D721Med (cell line): ENCODE results near the gene NPAS3.

ENCODE experiments used
- DNase-seq: peaks from one replicate; pipeline ENCODE4 v3.0.0; 2011; ENCODE audit warnings: low spot score; ENCODE audit not compliant: insufficient read length
- FAIRE-seq: peaks from 2 replicates; lab custom pipeline; 2011; peaks lifted over from hg19 to GRCh38; lab: Jason Lieb, UNC
- CTCF ChIP-seq: IDR thresholded peaks from 2 replicates; pipeline ENCODE4 v1.5.1; 2012; ENCODE audit warnings: mild to moderate bottlenecking, control low read depth; ENCODE audit not compliant: insufficient read depth; ENCODE audit errors: missing control alignments

Gene NPAS3

GRCh38 chr14:33740531-33740930 is 801.9 kb downstream of the NPAS3 start:
- no peak for FAIRE-seq
- no peak for TF ChIP-seq CTCF
- DNase-seq: no peak

- no peak for TF ChIP-seq CTCF
- DNase-seq (no peak), FAIRE-seq (no peak)
Observed at GRCh38 chr14:33742166-33742565, 803.5 kb downstream of the NPAS3 start.

GRCh38 chr14:33745163-33745562 is 806.5 kb downstream of the NPAS3 start:
- FAIRE-seq: no peak
- TF ChIP-seq CTCF: no peak
- DNase-seq: no peak

GRCh38 chr14:33747749-33748148 is 809.1 kb downstream of the NPAS3 start:
- TF ChIP-seq CTCF: no peak
- FAIRE-seq: no peak

GRCh38 chr14:33754261-33754660 is 815.6 kb downstream of the NPAS3 start:
- DNase-seq (no peak), FAIRE-seq (no peak)
- TF ChIP-seq CTCF: no peak

More at GRCh38 chr14:33747749-33748148, 809.1 kb downstream of the NPAS3 start:
- no peak for DNase-seq

GRCh38 chr14:33755358-33755757 is 816.7 kb downstream of the NPAS3 start:
- no peak for FAIRE-seq
- no peak for TF ChIP-seq CTCF
- DNase-seq: no peak

- DNase-seq (no peak), FAIRE-seq (no peak)
- TF ChIP-seq CTCF: no peak
Observed at GRCh38 chr14:33756833-33757232, 818.2 kb downstream of the NPAS3 start.
